ENCODE measurements around the gene HEXD. TPM values are rescaled to one million over a fixed set of nuclear protein-coding genes. Genes with fewer than 3 reads are reported as not detected.

HEXD gene
- total RNA-seq, 1 donor: 9.4 TPM

DNA sequence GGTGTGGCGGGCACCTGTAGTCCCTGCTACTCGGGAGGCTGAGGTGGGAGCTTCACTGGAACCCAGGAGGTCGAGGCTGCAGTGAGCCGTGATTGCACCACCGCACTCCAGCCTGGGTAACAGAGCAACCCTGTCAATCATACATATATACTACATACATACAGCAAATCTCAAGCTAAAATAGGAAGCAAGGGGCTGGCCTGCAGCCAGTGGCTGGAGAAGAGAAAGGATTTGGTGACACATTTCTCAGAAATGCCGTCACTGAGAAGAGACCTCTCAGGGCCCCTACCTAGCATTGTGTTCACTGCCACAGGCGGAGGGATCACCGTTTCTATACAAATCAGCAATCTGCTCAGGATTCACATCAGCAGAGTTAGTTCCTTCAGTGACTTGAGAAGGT is 57.3 kb downstream of the HEXD start:
- no peak for DNase-seq (ENCODE audit: low read depth)

GRCh38 chr17:82477934-82478333 is 59.8 kb downstream of the HEXD start:
- TF ChIP-seq, protein P1, sequence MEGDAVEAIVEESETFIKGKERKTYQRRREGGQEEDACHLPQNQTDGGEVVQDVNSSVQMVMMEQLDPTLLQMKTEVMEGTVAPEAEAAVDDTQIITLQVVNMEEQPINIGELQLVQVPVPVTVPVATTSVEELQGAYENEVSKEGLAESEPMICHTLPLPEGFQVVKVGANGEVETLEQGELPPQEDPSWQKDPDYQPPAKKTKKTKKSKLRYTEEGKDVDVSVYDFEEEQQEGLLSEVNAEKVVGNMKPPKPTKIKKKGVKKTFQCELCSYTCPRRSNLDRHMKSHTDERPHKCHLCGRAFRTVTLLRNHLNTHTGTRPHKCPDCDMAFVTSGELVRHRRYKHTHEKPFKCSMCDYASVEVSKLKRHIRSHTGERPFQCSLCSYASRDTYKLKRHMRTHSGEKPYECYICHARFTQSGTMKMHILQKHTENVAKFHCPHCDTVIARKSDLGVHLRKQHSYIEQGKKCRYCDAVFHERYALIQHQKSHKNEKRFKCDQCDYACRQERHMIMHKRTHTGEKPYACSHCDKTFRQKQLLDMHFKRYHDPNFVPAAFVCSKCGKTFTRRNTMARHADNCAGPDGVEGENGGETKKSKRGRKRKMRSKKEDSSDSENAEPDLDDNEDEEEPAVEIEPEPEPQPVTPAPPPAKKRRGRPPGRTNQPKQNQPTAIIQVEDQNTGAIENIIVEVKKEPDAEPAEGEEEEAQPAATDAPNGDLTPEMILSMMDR (IDR thresholded peaks at IDR 0.05; ENCODE audit: insufficient read depth, low read length): no peak
- no peak for DNase-seq (ENCODE audit: low read depth)
- no peak overlapping the region for H3K4me3 ChIP-seq (ENCODE audit: low read depth, low read length)

More for the DNA sequence above, 57.3 kb downstream of the HEXD start:
- TF ChIP-seq, protein P1 (IDR thresholded peaks at IDR 0.05; ENCODE audit: insufficient read depth, low read length): no peak
- H3K4me3 ChIP-seq (ENCODE audit: low read depth, low read length): no peak overlapping the region

GRCh38 chr17:82479602-82480001 is 61.5 kb downstream of the HEXD start:
- H3K4me3 ChIP-seq (ENCODE audit: low read depth, low read length): no peak overlapping the region
- TF ChIP-seq, protein P1 (IDR thresholded peaks at IDR 0.05; ENCODE audit: insufficient read depth, low read length): no peak
- DNase-seq (ENCODE audit: low read depth): no peak

- H3K4me3 ChIP-seq (ENCODE audit: low read depth, low read length): no peak overlapping the region
- TF ChIP-seq, protein P1 (IDR thresholded peaks at IDR 0.05; ENCODE audit: insufficient read depth, low read length): no peak
- DNase-seq (ENCODE audit: low read depth): no peak
These were observed 62.2 kb downstream of the HEXD start for GRCh38 chr17:82480318-82480717.

DNA sequence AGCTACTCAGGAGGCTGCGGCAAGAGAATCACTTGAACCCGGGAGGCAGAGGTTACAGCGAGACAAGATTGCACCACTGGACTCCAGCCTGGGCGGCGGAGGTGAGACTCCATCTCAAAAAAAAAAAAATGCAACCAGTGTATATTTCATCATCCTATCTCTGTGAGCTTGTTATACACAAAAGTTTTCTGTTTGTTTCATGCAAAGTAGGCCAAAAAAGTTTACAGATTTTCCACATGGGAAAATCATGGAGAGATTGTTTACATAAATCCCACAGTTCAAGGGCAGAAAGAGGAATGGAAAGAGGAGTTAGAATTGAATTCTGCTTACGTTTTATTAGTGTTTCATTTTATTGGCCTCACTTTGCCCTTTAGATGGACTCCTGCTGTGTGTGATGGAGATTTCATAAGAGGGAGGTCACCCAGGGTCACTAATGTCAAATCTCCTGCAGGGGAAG is 65.1 kb downstream of the HEXD start:
- TF ChIP-seq, protein P1 (IDR thresholded peaks at IDR 0.05; ENCODE audit: insufficient read depth, low read length): no peak
- no peak for DNase-seq (ENCODE audit: low read depth)
- no peak overlapping the region for H3K4me3 ChIP-seq (ENCODE audit: low read depth, low read length)

- TF ChIP-seq, protein P1 (IDR thresholded peaks at IDR 0.05; ENCODE audit: insufficient read depth, low read length): no peak
- no peak overlapping the region for H3K4me3 ChIP-seq (ENCODE audit: low read depth, low read length)
- DNase-seq (ENCODE audit: low read depth): no peak
These were observed 65.7 kb downstream of the HEXD start for GRCh38 chr17:82483836-82484235.
